Ovary (tissue), 9 donors: ENCODE results near the gene PWWP2B. TPM values are rescaled to one million over a fixed set of nuclear protein-coding genes. Genes with fewer than 3 reads are reported as not detected.

Source experiments
- DNase-seq, 5 donors: peaks; one replicate each; pipeline ENCODE4 v3.0.0-alpha.2; 2019 to 2020
- H3K27ac ChIP-seq, 2 donors: fragments of 200-600 bp; one replicate each; pipeline versions ENCODE4 v1.5.1 to v1.8.0; 2019 to 2022
- H3K27me3 ChIP-seq: fragments of 200-600 bp; one replicate; pipeline ENCODE4 v1.8.0; 2022
- H3K36me3 ChIP-seq: fragments of 200-600 bp; sonication (generic); one replicate; pipeline ENCODE4 v1.5.1; 2019
- H3K4me1 ChIP-seq: one replicate; pipeline ENCODE4 v1.8.1; 2013; ENCODE audit warnings: mild to moderate bottlenecking, moderate library complexity; ENCODE audit not compliant: insufficient read depth
- H3K4me3 ChIP-seq: fragments of 200-600 bp; sonication (generic); one replicate; pipeline ENCODE4 v1.5.1; 2017
- H3K9me3 ChIP-seq, 2 donors: fragments of 200-600 bp in 1 of 2; sonication (generic) in 1 of 2; one replicate each; pipeline versions ENCODE4 v1.5.1 to v1.8.1; 2013 to 2019; ENCODE audit warnings: mild to moderate bottlenecking in 1 of 2, moderate library complexity in 1 of 2
- EP300 ChIP-seq: sonication (generic); formaldehyde crosslinking; IDR thresholded peaks from one replicate; pipeline ENCODE4 v1.6.1; 2017; ENCODE audit warnings: antibody characterized with exemption
- POLR2A ChIP-seq: fragments of 450-650 bp; IDR thresholded peaks from one replicate; pipeline ENCODE4 v1.6.1; 2017; ENCODE audit warnings: antibody characterized with exemption, mild to moderate bottlenecking, moderate library complexity
- WGBS, 3 donors: extraction: QIAGEN DNeasy Blood & Tissue Kit in 1 of 3; methylation state at CpG; one replicate each; pipeline versions ENCODE4 v1.1.5 to v1.1.7; 2013 to 2017; 5-methylcytosine and 5-hydroxymethylcytosine counted together
- intact Hi-C, 4 donors: fragments of 100-400 bp; cut with DNase I; formaldehyde crosslinking; loops; one replicate each; pipeline versions ENCODE4 v1.11.0 to v1.15.1; 2022 to 2023
- polyA plus RNA-seq, 2 donors: library from polyadenylated mRNA; stranded (reverse); fragments of 200-250 nt in 1 of 2; fragments of 350-450 nt in 1 of 2; fragmentation: Illumina TruSeq in 1 of 2; extraction: RNeasy Lipid Tissue Mini Kit (QIAGEN cat#74804) in 1 of 2; gene quantifications; one replicate each; pipeline ENCODE4 v1.2.3, GENCODE V29; 2013 to 2014
- total RNA-seq, 7 donors: library from RNA; depleted of rRNA in 2 of 7; stranded (reverse); fragments of >200 nt in 2 of 7; fragmentation: NEBNext Ultra II Directional in 3 of 7; extraction: Animal tissue kit (Norgen Biotek cat#: 25700) in 3 of 7; gene quantifications; one replicate each; pipeline versions ENCODE4 v1.1.0 to v1.2.4, GENCODE V29; 2016 to 2023
- TF ChIP-seq, protein P1 (sequence below), 3 donors: fragments of 450-650 bp in 2 of 3; fragments of 200-600 bp in 1 of 3; IDR thresholded peaks; one replicate each; pipeline versions ENCODE4 v1.5.1 to v1.8.0; 2016 to 2022; ENCODE audit warnings: antibody characterized with exemption in 3 of 3, mild to moderate bottlenecking in 1 of 3
- donor health status: DM: no; HTN: no; CAD: no; lungs with moderate emphysema.
- donor health status: DM: no; HTN: no; CAD: no.
- donor health status: Bipolar disorder and iron deficiency.
- donor health status: DM: yes; HTN: yes; CAD: no.
- donor health status: DM: no; HTN: no; CAD: no.
- donor health status: DM: yes; HTN: yes; CAD: no.

PWWP2B gene
- total and polyA plus RNA-seq, 9 donors: 1.1 to 26.0 (median 14.9) TPM

- intact Hi-C loops: loop anchor here (5.0 to 10.0 kb wide), 5 partner anchors 67 to 232 kb away; partner anchors contain the start of gene STK32C (in 1 of the 4)
- TF ChIP-seq POLR2A: no peak
- TF ChIP-seq EP300: no peak
- TF ChIP-seq, protein P1, sequence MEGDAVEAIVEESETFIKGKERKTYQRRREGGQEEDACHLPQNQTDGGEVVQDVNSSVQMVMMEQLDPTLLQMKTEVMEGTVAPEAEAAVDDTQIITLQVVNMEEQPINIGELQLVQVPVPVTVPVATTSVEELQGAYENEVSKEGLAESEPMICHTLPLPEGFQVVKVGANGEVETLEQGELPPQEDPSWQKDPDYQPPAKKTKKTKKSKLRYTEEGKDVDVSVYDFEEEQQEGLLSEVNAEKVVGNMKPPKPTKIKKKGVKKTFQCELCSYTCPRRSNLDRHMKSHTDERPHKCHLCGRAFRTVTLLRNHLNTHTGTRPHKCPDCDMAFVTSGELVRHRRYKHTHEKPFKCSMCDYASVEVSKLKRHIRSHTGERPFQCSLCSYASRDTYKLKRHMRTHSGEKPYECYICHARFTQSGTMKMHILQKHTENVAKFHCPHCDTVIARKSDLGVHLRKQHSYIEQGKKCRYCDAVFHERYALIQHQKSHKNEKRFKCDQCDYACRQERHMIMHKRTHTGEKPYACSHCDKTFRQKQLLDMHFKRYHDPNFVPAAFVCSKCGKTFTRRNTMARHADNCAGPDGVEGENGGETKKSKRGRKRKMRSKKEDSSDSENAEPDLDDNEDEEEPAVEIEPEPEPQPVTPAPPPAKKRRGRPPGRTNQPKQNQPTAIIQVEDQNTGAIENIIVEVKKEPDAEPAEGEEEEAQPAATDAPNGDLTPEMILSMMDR (IDR thresholded peaks at IDR 0.05): no peak
- no peak overlapping the region for H3K27ac ChIP-seq
- H3K4me3 ChIP-seq: no peak overlapping the region
- H3K27me3 ChIP-seq: no peaks in the 10 kb centered on the region
- WGBS, 3 donors: 90 to 92% (median 91%) methylated on average over 30 of the region's 30 CpGs
- DNase-seq: peak in 1 of 5 donors; percentile 48
- no peaks in the 10 kb centered on the region for H3K9me3 ChIP-seq
- no peaks in the 10 kb centered on the region for H3K36me3 ChIP-seq
- peaks cover 9% of the 10 kb centered on the region for H3K4me1 ChIP-seq
Measured at GRCh38 chr10:132454296-132455198, 57.5 kb downstream of the PWWP2B start.

DNA sequence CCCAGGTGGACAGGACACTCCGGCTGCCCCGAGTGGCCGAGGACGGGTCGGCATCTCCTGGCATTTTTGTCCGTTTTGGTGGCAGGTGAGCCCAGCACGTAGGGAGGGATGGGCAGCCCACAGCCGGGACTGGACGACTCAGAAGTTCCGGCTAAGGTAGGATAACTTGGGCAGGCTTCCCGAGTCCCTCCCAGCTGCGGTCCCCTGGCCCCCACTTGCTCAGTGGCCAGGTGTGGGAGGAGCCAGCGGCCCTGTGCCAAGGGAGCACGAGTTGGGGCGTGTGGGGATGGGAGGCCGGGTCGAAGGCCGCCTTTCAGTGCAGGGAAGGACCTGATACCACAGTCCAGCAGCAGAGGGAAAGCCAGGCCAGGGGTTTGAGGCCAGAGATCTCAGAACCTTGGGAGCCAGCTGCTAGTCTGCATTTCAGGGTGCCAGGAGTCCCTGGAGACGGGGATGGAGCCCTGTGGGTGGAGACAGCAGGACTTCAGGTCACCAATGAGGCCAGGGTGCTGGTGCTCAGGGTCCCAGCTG, 58.5 kb downstream of the PWWP2B start:
- Histone ChIP-seq H3K36me3 (no peaks in the 10 kb centered on the region), H3K27ac (no peak overlapping the region), H3K4me3 (no peak overlapping the region), H3K27me3 (no peaks in the 10 kb centered on the region), H3K4me1 (peaks cover 9% of the 10 kb centered on the region), H3K9me3 (no peaks in the 10 kb centered on the region)
- peak in 1 of 5 donors; percentile 45 for DNase-seq
- no peak for TF ChIP-seq EP300
- TF ChIP-seq, protein P1 (IDR thresholded peaks at IDR 0.05): no peak
- TF ChIP-seq POLR2A: no peak
- intact Hi-C loops: loop anchor here in 1 of 4 donors (10.0 kb wide), 1 partner anchor 231 kb away; no protein-coding TSS in a partner anchor
- 77 to 82% (median 79%) methylated on average over 19 of the region's 19 CpGs for WGBS, 3 donors

DNA sequence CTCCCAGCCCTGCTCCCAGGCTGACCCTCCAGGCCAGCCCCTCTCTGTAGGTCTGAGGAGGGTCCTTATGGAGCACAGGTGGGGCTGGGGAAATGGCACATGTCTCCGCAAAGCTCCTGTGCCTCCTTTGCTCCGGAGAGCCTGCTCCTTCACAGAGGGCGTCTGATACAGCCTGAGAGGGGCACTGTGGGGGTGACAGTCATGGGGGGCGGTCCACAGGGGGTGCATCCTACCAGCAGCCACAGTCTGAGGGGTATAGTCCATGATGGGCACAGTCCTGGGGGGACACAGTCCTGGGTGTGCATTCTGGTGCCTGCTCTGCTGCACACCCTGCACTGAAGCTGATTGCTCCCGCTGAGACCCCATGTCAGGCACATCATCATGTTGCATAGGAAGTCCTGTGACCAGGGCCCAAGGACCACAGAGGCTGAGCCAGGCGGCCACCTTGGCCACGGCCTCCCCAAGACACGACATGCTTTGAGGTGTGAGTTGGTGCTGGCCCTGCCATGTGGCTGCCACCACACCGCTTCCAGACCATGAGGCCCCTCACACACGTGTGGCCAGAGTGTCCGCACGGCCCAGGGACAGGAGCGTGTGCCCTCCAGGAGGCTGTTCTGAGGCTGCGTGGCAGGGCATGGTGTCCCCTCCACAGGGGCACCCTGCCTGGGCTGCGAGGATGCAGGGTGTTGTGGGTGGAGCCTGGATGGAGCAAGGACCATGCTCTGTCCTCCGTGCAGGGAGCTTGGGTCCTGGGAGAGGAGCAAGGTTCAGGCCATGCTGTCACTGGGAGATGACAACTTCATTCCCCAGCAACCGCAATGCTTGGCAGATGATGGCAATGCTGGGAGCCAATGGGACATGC, 59.2 kb downstream of the PWWP2B start:
- no peaks in the 10 kb centered on the region for H3K36me3 ChIP-seq
- no peaks in the 10 kb centered on the region for H3K27me3 ChIP-seq
- peaks cover 9% of the 10 kb centered on the region for H3K4me1 ChIP-seq
- peak in 3 of 5 donors; percentile 9 to 31 (median 28) for DNase-seq
- intact Hi-C loops: loop anchor here in 2 of 4 donors (2.0 to 10.0 kb wide), 2 partner anchors 69 to 231 kb away; no protein-coding TSS in a partner anchor
- no peak overlapping the region for H3K4me3 ChIP-seq
- 82 to 94% (median 91%) methylated on average over 17 of the region's 17 CpGs for WGBS, 3 donors
- TF ChIP-seq EP300: no peak
- TF ChIP-seq, protein P1 (IDR thresholded peaks at IDR 0.05): no peak
- TF ChIP-seq POLR2A: no peak
- H3K9me3 ChIP-seq: no peaks in the 10 kb centered on the region
- H3K27ac ChIP-seq: no peak overlapping the region

DNA sequence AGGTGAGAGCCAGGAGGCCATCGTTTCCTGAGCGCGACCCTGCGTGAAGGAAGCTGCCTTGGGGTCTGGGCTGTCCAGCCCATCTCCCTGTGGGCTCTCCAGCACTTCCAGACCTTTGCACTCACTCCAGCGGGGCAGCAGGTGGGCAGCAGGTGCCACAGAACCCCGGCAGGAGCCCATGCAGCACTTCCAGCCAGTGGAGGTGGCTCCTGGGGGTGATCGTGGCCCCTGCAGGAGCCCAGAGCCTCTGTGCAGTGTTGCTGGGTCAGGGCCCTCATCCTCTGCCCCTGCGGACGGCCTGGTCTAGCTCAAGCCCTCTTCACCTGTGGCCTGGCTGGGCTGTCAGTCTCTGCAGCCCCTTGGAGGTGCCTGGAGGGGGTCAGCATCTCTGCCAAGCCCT, 59.9 kb downstream of the PWWP2B start:
- WGBS, 3 donors: 89 to 98% (median 92%) methylated on average over 9 of the region's 9 CpGs
- H3K27me3 ChIP-seq: no peaks in the 10 kb centered on the region
- no peak for TF ChIP-seq POLR2A
- TF ChIP-seq, protein P1 (IDR thresholded peaks at IDR 0.05): no peak
- no peak for TF ChIP-seq EP300
- H3K36me3 ChIP-seq: no peaks in the 10 kb centered on the region
- no peaks in the 10 kb centered on the region for H3K9me3 ChIP-seq
- H3K4me1 ChIP-seq: peaks cover 9% of the 10 kb centered on the region
- DNase-seq: peak in 3 of 5 donors; percentile 9 to 35 (median 21)
- no peak overlapping the region for H3K27ac ChIP-seq
- no peak overlapping the region for H3K4me3 ChIP-seq
- intact Hi-C loops: loop anchor here in 2 of 4 donors (2.0 to 10.0 kb wide), 2 partner anchors 70 to 232 kb away; no protein-coding TSS in a partner anchor
